ENCODE results near the gene FBXW2. TPM values are rescaled to one million over a fixed set of nuclear protein-coding genes. Genes with fewer than 3 reads are reported as not detected.

FBXW2 gene
- total RNA-seq, 1 experiment from 2014 or later = 62.1 TPM

GRCh38 chr9:120801441-120801840 is 8.2 kb upstream of the FBXW2 start:
- no peak for TF ChIP-seq CTCF (conservative IDR thresholded peaks at IDR 0.05)
- H3K79me2 ChIP-seq (ENCODE audit: insufficient read depth, low read length) = no peaks in the 10 kb centered on the region
- H3K79me1 ChIP-seq (ENCODE audit: insufficient read depth, low read depth, low read length, poor library complexity, severe bottlenecking) = no peaks in the 10 kb centered on the region
- H2AFZ ChIP-seq (ENCODE audit: low read length) = no peak overlapping the region
- H3K23me2 ChIP-seq (ENCODE audit: insufficient read length, low read depth, low read length, poor library complexity, severe bottlenecking) = no peaks in the 10 kb centered on the region
- H2BK15ac ChIP-seq (ENCODE audit: low read depth, low read length) = no peak overlapping the region
- no CpG with 5 or more reads among the region's 7 CpGs for WGBS (ENCODE audit: extremely low coverage, insufficient read length, low lambda C conversion rate)
- H3K9ac ChIP-seq (ENCODE audit: extremely low read depth, insufficient read length, low read length) = no peak overlapping the region
- H2BK120ac ChIP-seq (ENCODE audit: low read depth, low read length, poor library complexity, severe bottlenecking) = no peak overlapping the region
- no peak overlapping the region for H3K56ac ChIP-seq (ENCODE audit: insufficient read length, low read depth, low read length)
- H2BK5ac ChIP-seq (ENCODE audit: insufficient read length, low read length) = no peak overlapping the region
- H4K5ac ChIP-seq (ENCODE audit: insufficient read length, low read depth, low read length) = no peak overlapping the region
- no peaks in the 10 kb centered on the region for H3K27me3 ChIP-seq (ENCODE audit: insufficient read depth, low read length)
- no peak overlapping the region for H3K14ac ChIP-seq (ENCODE audit: insufficient read depth, low read length)
- no peak overlapping the region; a peak in 1 of 7 replicates for H3K27ac Mint-ChIP-seq
- H3K4ac ChIP-seq (ENCODE audit: low read depth, low read length) = no peak overlapping the region
- H3K4me2 ChIP-seq (ENCODE audit: insufficient read depth, insufficient read length, low read length) = no peak overlapping the region
- no peak overlapping the region for H2BK12ac ChIP-seq (ENCODE audit: insufficient read length, low read depth, low read length)
- no peaks in the 10 kb centered on the region for H3K27me3 Mint-ChIP-seq (ENCODE audit: low read depth)
- H3K18ac ChIP-seq (ENCODE audit: insufficient read length, low read depth, low read length) = no peak overlapping the region
- H3K36me3 Mint-ChIP-seq (ENCODE audit: insufficient read depth in 1 of 3, low read depth in 3 of 3) = peaks cover 8 to 21% (median 14%) of the 10 kb centered on the region in 3 experiments
- peaks cover 20 to 24% of the 10 kb centered on the region in 2 experiments for H3K9me3 Mint-ChIP-seq
- H2AK5ac ChIP-seq (ENCODE audit: insufficient read length, low read length) = no peak overlapping the region
- no peak overlapping the region for H3T11ph ChIP-seq (ENCODE audit: low read length)
- H3K27ac ChIP-seq (ENCODE audit: insufficient read length, low read depth, low read length) = no peak overlapping the region
- H2BK20ac ChIP-seq (ENCODE audit: low read depth, low read length, poor library complexity, severe bottlenecking) = no peak overlapping the region
- DNase-seq = no peak
- no peak overlapping the region for H3K23ac ChIP-seq (ENCODE audit: insufficient read length, low read depth, low read length)
- no peaks in the 10 kb centered on the region for H4K20me1 ChIP-seq (ENCODE audit: control insufficient read depth, insufficient read depth, insufficient read length)
- no peaks in the 10 kb centered on the region for H3K4me1 ChIP-seq (ENCODE audit: insufficient read depth, low read length)
- no peaks in the 10 kb centered on the region for H3K4me1 Mint-ChIP-seq
- peaks cover 5% of the 10 kb centered on the region for H3K9me3 ChIP-seq (ENCODE audit: control insufficient read depth, low read depth, low read length)
- H4K91ac ChIP-seq (ENCODE audit: insufficient read length, low read depth, low read length) = no peak overlapping the region
- no peak overlapping the region for H4K8ac ChIP-seq (replicated peaks; ENCODE audit: insufficient read length, low read depth, low read length)
- H3K4me3 Mint-ChIP-seq = no peak overlapping the region

Measured in H9 (cell line).